Pulmonary artery endothelial cell (primary cell): Measurements from ENCODE around the gene NEURL1B. TPM values are rescaled to one million over a fixed set of nuclear protein-coding genes. Genes with fewer than 3 reads are reported as not detected.
"Not testable (repeated sequence)": the region's sequence is repeated elsewhere in the genome, so short reads cannot be mapped to it uniquely, and the experiment has no call there.

Source experiments
- DNase-seq: peaks from one replicate; pipeline ENCODE4 v3.0.0-alpha.2; 2011; ENCODE audit warnings: low read depth, low spot score
- total RNA-seq: library from RNA; depleted of rRNA; stranded (reverse); fragments of >200 nt; gene quantifications from 2 replicates; pipeline ENCODE4 v1.2.3, GENCODE V29; 2014

NEURL1B gene
- total RNA-seq, 1 donor from 2014 or later = 0.46 TPM

DNA sequence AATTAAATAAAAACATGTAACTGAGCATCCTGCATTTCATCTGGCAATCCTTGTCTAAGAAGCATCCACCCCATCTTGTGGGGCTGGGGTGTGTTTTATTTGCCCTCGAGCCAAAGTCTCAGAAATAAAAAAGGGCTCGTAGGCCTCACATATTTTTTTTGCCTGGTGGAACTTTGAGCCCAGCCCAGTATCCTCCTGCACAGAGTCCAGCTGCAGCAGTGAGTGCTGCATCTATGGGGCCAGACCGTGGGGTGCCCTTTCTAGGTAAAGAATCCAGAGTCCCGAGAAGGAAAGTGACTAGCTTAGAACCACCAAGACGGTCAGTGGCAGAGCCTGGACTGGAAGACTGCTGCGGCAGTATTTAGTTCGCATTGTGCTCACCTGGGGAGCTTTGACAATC, 33.1 kb downstream of the NEURL1B start:
- DNase-seq = no peak

DNA sequence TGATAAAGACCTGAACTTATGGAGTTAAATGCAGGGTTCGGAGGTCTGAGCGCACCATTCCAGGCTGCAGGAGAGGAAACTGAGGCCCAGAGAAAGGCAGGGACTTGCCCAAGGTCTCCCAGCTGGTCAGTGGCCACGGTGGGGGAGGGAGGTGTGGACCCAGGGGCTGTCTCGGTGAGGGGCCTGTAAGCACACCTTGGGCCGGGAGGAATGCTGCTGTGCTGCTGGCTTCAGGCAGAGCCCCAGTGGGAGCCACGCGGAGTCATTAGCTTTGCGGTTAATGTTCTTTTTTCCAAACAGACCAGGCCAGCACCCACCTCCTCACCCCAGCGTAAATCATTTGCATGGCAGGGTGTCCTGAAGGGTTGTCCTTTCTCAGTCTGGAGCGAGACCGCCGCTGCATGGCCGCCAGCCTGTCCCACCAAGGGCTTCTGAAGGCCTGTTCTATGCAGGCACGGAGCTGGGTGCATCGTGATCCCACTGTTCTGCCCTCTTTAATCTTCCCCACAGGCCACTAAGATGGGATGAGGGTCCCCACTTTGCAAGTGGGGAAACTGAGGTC, 35.9 kb downstream of the NEURL1B start:
- DNase-seq = no peak

DNA sequence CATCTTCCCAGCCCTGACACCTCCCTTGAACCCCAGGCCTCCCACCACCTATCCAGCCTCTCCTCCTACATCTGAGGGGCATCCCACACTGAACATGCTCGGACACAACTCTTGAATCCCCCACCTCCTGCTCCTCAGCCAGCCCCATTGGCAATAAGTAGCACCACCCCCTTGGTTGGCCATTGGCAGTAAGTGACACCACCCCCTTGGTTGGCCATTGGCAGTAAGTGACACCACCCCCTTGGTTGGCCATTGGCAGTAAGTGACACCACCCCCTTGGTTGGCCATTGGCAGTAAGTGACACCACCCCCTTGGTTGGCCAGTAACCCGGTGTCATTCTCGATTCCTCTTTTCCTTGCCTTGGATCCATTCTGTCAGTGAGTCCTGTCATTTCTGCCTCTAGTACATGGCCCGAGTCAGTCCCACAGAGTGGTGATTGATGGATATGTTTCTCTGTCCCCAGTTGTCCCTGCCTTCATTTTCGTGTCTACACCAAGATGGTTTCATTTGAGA, 37.4 kb downstream of the NEURL1B start:
- not testable (repeated sequence) for DNase-seq

DNA sequence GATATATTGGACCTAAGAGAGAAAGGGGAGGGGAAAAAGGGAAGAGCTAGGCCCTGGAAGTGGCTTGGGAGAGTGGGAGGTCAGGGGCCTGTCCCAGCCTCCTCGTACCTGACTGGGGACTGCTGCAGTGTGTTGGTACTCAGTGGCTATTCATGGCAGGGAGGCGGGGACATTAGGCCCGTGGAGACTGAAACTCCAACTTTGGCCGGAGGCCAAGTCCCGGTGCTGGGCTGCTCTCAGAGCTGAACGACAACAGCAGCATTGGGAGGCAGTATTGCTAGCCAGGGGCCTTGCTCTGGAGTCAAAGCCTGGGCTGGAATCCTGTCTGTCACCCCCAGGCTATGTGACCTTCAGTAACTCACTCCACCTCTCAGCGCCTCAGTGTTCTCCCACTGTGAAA, 37.8 kb downstream of the NEURL1B start:
- DNase-seq = no peak

DNA sequence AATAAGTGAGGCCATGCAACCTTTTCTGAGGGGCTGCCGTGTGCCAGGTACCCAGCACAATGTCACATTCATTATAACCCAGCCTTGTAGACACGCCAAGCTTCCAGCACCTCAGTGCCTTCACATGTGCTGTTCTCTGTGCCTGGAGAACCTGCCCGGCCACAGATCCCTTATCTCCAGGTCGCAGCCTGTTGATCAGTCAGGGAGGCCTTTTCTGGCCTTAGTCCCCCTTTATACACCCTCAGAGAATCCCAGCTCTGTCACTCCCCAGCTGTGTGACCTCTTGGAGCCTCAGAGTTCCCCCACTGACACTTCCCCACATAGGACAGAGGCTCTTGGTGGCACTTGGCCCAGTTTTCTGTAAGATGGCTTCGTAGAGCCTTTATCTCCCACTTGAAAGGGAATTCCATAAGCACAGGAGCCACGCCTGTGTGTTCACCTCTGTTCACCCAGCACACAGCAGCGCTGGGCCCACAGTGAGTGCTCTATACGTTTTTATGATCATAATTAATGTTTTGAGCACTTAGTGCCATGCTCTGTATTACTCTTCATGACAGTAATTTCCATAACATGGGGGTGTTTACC, 38.7 kb downstream of the NEURL1B start:
- DNase-seq = no peak

DNA sequence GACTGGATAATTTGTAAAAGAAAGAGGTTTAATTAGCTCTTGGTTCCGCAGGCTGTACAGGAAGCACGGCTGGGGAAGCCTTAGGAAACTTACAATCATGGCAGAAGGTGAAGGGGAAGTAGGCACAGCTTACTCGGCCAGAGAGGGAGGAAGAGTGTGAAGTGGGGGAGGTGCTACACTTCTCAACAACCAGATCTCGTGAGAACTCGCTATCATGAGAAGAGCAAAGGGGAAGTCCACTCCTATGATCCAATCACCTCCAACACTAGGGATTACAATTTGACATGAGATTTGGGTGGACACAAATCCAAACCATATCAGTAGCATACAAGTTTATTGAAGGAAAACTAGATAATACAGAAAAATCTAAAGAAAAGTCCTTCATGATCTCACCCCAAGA, 39.9 kb downstream of the NEURL1B start:
- no peak for DNase-seq

DNA sequence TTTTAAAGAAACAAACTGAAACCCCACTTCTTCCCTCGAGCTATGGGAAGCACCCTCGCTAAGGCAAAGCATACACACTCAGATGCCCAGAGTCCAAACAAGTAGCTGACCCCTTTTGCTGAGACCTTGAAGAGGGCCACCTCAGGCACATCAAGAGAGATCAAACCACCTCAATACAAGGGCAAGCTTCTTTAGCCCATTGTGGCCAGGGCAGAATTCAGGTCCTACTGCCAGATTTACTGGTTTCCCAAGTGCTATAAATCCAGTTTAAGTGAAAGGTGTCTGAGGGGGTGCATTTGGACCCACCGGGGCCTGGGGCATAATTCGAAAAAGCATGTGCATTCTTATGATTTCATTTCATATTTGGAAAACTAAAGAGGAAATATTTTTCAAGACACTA, 40.4 kb downstream of the NEURL1B start:
- no peak for DNase-seq

DNA sequence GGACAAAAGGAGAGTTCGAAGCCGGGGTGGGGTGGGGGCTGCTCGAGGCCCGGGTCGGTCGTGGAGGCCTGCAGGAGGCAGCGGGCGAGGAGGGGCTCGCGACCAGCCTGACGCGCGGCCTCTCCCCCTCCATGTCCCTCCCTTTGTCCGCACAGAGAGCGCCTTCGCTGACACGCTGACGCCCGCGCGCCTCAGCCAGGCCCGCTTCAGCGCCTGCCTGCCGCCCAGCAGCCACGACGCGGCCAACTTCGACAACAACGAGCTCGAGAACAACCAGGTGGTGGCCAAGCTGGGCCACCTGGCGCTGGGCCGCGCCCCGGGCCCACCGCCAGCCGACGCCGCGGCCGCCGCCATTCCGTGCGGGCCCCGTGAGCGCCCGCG, 42.2 kb downstream of the NEURL1B start:
- DNase-seq = no peak

DNA sequence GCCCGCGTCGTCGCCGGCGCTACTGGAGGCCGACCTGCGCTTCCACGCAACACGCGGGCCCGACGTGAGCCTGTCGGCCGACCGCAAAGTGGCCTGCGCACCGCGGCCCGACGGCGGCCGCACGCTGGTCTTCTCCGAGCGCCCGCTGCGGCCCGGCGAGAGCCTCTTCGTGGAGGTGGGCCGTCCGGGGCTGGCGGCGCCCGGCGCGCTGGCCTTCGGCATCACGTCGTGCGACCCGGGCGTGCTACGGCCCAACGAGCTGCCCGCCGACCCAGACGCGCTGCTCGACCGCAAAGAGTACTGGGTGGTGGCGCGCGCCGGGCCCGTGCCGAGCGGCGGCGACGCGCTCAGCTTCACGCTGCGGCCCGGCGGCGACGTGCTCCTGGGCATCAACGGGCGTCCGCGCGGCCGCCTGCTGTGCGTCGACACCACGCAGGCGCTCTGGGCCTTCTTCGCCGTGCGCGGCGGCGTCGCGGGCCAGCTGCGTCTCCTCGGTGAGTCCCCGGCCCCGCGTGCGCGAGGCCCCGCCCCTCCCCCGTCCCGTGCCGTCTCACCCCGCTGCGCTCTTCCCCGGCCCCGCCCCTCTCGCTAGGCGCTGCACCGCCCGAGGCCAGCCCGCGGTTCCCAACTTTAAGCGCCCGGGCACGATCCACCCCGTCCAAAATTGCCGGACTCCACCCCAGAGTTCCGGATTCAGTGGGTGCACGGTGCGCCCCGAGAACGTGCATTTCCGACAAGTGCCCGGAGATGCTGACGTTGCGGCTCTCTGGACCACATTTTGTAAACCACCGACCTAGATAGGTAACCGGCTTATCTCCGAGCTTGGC, 42.8 kb downstream of the NEURL1B start:
- no peak for DNase-seq

DNA sequence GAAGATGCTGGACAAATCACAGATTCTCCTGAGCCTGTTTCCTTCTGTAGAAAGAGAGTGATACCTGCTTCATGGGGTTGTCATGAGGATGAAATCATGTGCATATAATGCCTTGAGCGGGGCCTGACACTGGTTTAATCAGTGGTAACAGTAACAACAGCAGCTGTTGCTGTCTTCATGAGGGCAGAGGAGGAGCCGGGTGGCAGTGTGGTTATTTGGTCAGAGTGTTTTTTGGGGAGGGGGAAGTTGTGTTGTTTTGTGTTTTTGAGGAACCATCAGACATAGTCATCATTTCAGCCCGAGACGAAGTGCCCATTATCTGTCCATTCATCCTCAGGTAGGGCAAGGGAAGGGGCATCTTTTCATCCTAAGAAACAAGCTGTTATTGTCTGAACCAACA, 44.0 kb downstream of the NEURL1B start:
- DNase-seq = no peak

DNA sequence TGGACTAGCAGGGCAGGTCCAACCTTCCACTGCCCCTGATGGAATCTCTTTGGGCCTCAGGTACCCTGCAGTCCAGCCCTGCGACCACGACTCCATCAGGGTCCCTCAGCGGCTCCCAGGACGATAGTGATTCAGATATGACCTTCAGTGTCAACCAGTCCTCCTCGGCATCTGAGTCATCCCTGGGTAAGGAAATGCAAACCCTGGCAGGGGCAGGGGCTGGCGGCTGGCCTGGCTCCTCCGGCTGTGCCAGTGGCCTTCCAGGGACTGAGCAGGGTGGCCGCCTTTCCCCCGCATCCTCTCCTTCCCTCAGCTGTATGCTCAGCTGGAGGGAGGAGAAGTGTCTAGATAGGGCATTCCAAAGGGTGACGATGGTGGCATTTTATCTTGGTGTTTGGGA, 45.0 kb downstream of the NEURL1B start:
- DNase-seq = no peak

DNA sequence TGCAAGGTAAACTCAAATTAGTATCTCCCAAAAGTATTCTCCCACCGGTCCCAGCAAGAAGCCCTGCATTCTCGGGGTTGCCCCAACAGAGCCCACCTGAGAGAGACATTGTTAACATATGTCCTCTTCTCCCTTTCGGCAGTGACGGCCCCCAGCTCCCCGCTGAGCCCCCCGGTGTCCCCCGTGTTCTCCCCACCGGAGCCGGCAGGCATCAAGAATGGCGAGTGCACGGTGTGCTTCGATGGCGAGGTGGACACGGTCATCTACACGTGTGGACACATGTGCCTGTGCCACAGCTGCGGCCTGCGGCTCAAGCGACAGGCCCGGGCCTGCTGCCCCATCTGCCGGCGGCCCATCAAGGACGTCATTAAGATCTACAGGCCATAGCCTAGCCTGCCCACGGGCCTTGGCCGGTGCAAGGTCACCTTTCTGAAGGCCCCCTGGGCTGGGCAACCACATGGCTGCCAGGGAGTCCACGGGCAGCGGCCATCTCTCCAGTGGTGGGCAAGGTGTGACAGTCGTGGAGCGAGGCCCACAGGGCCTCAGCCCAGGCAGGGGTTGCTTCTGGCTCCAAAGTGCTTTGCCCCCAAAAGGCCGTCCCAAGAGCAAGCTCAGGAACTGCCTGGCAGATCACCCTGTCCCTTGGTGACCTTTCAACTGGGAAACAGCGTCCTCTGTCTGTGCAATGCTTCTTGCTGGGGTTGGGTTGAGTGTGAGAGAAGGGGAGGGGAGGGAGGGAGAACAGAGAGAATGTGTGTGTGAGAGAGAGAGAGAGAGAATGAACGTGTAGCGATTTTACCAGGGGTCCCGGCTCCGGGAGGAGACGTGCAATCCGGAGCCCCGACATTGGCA, 45.7 kb downstream of the NEURL1B start:
- DNase-seq = no peak

DNA sequence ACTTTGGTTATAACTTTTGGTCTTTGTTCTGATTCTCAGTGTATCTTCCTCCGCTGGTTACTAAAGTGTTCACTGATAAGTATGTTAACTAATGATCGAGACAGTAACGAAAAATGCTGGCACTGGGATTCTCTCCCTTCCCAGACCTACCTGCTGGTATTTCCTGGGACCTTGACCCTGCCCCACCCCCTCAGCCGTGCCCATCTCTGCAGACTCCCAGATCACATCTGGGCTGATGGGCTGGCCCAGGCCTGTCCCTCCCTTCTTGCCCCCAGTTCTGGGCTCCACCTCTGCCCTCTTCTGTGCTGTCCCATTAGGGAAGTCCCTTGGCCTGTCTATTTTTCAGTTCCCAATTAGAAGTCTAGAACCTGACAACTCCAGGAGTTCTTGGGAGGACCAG, 46.9 kb downstream of the NEURL1B start:
- DNase-seq = no peak

DNA sequence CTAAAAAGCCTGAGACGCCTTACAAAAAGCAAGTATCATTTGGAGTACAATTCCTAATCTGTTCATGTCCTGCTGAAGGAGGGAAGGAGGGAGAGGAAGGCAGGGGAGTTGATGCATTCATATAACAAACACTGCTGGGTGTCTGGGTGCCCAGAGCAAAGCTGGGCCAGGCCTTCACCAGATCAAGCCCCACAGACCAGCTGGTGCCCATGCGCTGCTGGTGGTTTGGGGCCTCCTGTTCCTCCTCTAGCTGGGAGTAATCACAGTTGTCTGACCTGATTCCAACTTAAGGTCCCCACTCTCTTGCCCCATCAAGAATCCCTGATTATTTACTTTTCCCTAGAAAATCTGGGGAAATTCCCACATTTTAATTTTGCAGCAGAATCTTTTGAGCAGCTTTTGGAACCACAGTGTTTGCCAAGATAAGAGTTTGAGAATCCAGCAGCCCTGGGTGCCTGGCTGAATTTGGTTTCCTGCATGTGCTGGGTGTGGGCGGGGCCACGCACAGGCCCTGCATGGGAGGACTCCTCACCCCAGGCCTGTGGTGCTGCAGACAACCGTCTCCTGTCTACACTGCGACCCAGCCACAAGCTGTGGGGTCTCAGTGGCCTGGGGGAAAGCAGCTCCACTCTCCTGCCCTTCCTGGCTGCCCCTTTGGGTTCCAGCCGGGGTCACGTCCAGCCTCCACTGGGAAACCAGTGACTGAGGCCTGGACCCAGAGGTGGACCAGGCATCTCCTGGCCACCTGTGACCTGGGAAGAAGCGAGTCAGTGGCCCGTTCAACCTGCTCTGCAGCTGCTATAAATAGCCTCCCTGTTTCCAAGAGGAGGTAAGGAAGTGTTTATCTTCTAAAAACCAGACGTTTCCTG, 47.5 kb downstream of the NEURL1B start:
- no peak for DNase-seq

DNA sequence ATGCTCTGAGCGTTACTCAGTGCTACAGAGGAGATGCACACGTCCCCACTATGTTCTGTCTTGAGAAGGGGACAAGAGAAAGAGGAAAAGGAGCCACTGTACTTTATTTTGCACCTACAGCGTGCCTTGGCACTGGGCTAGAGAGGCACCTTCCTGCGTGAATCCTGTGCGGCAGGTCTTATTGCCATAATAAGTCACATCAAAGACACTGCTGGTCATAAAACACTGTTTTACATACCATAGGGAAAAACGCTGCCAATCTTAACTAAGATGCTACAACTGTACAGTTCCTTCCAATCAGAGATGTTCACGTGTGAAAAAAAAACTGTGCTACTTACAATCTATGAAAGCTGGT, 48.1 kb downstream of the NEURL1B start:
- no peak for DNase-seq

DNA sequence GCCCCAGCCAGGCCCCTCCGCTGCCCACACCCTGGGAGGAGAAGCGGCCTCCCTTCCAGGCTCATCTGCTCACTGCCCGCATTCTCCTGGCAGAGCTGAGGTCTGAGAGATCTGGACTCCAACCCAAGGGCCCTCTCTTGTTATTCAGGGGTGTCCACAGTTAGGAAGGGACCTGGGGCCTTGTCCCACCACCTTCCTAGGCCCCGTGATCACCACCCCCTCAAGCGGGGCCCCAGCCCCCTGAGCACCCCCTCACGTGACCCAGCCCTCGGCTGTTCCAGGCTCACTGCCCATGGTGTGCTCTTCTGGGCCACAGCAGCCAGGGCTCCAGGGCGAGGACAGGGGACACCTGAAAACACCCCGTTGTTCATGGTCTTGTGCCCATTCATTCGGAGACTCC, 48.7 kb downstream of the NEURL1B start:
- no peak for DNase-seq

DNA sequence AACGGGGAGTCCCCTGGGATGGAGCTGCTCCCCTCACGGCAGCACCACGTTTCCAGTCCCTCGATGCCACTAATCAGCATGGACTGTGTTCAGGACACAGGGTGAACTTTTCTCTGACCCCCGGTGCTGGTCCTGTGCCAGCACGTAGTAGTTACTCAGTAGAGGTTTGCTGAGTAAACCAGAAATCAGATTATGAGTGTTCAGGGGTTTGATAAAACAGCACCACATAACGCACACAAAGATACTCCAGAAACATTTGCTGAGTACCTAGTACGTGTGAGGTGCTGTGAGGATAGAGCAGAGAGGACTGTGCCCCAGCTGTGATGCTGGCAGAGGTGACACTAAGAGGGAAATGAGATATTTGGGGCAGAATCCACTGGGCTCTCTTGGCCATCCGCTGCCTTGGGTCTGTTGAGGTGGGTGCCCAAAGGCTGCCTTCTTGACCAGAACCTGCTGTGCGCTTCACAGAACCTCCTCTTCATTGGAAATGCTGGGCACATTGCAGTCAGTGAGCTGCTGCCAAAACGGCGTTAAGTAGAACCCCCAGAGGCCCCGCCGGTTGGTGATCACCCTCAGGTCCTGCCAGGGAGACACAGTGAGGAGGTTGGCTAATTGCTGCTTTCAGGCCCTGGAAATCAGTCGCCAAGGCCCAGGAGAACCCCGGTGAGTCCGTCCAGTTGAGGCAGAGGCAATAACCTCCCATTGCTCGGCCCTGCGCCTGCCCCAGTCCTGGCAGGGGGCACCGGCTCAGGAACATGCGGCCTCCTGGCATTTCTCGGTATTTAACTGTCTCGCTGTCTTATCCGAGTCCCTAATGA, 49.4 kb downstream of the NEURL1B start:
- DNase-seq = no peak

DNA sequence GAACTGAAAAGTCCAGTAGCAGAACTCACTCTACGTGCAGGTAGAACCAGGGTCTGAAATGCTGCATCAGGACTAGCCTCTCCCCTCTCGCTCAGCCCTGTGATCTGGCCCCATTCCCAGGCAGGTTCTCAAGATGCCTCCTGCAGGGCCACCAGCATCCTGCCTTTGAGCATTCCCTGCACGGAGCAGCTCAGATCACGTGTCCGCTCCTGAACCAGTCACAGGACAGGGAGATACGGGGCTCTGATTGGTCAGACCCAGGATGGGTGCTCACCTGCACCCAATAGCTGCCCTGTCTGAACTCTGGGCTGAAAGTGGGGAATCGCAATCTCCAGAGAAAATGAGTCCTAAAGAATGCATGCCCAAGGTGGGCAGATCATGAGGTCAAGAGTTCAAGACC, 50.8 kb downstream of the NEURL1B start:
- DNase-seq = no peak

DNA sequence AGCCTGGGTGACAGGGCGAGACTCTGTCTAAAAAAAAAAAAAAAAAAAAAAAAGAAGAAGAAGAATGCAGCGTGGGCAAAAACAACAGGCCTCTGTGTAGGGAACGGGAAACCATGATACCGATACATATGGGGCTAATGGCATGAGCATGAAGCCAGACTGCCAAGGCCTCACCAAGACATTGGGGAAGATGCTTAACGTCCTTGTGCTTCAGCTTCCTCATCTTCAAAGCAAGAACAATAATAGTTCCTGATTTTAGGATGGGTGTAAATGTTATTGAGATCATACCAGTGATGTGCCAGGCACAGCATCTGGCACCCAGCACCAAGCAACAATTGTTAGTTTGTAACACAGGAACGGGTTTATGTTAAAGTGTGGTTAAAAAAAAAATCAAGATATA, 51.4 kb downstream of the NEURL1B start:
- no peak for DNase-seq

DNA sequence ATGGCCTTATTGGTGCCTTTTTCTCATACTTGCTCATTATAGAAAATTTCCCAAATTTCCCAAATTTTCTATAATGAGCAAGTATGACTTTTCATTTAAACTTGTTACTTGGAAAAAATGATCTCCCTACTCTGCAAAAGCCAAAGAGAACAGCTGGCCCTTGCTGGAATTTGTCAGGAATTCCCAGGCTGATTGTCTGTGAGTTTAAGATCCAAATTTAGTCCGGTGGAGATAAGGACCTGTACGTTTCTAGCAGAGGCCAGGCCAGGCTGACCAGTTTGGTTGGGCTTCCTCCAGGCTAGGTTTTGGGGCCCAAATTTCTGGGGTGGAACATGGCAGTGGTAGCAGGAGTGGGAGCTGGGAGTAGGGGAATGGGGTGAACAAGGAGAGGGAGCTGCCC, 51.9 kb downstream of the NEURL1B start:
- DNase-seq = no peak
